Measurements from ENCODE around the gene FAM3A.

DNA sequence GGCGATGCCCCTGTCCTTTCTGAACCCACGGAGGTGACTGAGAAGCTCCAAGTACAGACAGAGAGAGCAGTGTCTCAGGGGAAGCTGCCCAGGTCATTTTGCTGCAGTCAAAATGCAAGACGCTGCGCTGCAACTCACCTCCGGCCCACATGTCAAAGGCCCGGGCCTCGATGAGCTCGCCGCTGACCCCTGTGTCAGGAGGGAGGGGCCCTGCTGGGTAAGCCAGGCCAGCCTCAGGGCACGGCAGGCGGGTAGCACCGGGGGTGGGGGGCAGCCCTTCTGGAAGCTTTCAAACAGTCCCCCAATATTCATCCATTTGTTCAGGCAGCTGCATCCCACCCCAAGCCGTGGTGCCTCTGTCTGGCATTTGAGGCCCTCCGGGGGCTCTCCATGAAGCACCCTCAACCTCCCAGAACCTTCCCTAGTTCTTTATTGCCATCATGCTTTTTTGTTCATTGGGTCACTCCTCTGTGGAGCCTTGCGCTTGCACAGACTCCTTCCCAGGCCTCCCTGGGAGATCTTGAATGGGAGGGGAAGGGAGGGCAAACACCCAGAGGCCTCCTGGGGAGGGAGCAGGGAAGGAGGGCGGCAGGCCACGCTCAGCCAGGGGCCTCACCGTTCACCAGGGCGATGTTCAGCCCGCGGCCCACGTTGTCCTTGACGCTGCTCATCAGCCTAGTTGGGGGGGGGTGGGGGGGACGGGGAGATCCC is 8.2 kb downstream of the FAM3A start:
- TF ChIP-seq, protein P1, sequence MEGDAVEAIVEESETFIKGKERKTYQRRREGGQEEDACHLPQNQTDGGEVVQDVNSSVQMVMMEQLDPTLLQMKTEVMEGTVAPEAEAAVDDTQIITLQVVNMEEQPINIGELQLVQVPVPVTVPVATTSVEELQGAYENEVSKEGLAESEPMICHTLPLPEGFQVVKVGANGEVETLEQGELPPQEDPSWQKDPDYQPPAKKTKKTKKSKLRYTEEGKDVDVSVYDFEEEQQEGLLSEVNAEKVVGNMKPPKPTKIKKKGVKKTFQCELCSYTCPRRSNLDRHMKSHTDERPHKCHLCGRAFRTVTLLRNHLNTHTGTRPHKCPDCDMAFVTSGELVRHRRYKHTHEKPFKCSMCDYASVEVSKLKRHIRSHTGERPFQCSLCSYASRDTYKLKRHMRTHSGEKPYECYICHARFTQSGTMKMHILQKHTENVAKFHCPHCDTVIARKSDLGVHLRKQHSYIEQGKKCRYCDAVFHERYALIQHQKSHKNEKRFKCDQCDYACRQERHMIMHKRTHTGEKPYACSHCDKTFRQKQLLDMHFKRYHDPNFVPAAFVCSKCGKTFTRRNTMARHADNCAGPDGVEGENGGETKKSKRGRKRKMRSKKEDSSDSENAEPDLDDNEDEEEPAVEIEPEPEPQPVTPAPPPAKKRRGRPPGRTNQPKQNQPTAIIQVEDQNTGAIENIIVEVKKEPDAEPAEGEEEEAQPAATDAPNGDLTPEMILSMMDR (IDR thresholded peaks at IDR 0.05) = no peak
- TF ChIP-seq POLR2A (IDR thresholded peaks at IDR 0.05) = no peak

All from esophagus squamous epithelium (tissue), 4 donors.